Right hindlimb (tissue), 1 donor: ENCODE measurements around the gene ZNF133.

Experiments
- DNase-seq: peaks from one replicate; pipeline ENCODE4 v3.0.0-alpha.2; 2018

Gene ZNF133

GRCh38 chr20:18364768-18365167, 76.4 kb downstream of the ZNF133 start:
- DNase-seq: no peak
